Nephron progenitor cell (in vitro differentiated cells): Measurements from ENCODE around the gene RAB23.

Experiments
- DNase-seq: peaks from one replicate; pipeline ENCODE4 v3.0.0; 2021
- H3K27ac Mint-ChIP-seq: 2 replicates; pipeline ENCODE4 v1.8.0; 2021; ENCODE audit warnings: mild to moderate bottlenecking, moderate library complexity, mixed read lengths
- H3K27me3 Mint-ChIP-seq: 2 replicates; pipeline ENCODE4 v1.8.0; 2021; ENCODE audit warnings: mild to moderate bottlenecking, low read depth, mixed read lengths; ENCODE audit not compliant: poor library complexity
- H3K36me3 Mint-ChIP-seq: 2 replicates; pipeline ENCODE4 v1.8.0; 2021; ENCODE audit warnings: low read depth, mixed read lengths
- H3K4me1 Mint-ChIP-seq: 2 replicates; pipeline ENCODE4 v1.8.0; 2021; ENCODE audit warnings: mixed read lengths
- H3K4me3 Mint-ChIP-seq: 2 replicates; pipeline ENCODE4 v1.8.0; 2021; ENCODE audit warnings: mild to moderate bottlenecking, moderate library complexity, mixed read lengths
- H3K9me3 Mint-ChIP-seq: 2 replicates; pipeline ENCODE4 v1.8.0; 2021; ENCODE audit warnings: mild to moderate bottlenecking, moderate library complexity, mixed read lengths
- CTCF ChIP-seq: fragments of 200-600 bp; sonication (generic); IDR thresholded peaks from 2 replicates; pipeline ENCODE4 v1.5.0; 2021; ENCODE audit warnings: antibody characterized with exemption

Gene RAB23

GRCh38 chr6:57174511-57174907, 47.6 kb downstream of the RAB23 start:
- Mint-ChIP-seq H3K4me1 (peaks cover 30% of the 10 kb centered on the region), H3K27me3 (peaks cover 4% of the 10 kb centered on the region), H3K9me3 (no peaks in the 10 kb centered on the region), H3K27ac (no peak overlapping the region), H3K36me3 (peaks cover 21% of the 10 kb centered on the region), H3K4me3 (peak overlapping the region; percentile 89)
- DNase-seq, result no peak
- no peak for TF ChIP-seq CTCF

- Mint-ChIP-seq H3K36me3 (peaks cover 16% of the 10 kb centered on the region), H3K4me3 (peak overlapping the region; percentile 89), H3K27me3 (peaks cover 4% of the 10 kb centered on the region), H3K27ac (no peak overlapping the region), H3K4me1 (peaks cover 30% of the 10 kb centered on the region), H3K9me3 (no peaks in the 10 kb centered on the region)
- TF ChIP-seq CTCF, result no peak
- DNase-seq, result no peak
These were observed 48.1 kb downstream of the RAB23 start for GRCh38 chr6:57173886-57174510.

- H3K27ac Mint-ChIP-seq, result peak overlapping the region; percentile 96
- H3K4me3 Mint-ChIP-seq, result peak overlapping the region; percentile 89
- no peaks in the 10 kb centered on the region for H3K9me3 Mint-ChIP-seq
- H3K36me3 Mint-ChIP-seq, result peaks cover 14% of the 10 kb centered on the region
- peaks cover 4% of the 10 kb centered on the region for H3K27me3 Mint-ChIP-seq
- no peak for TF ChIP-seq CTCF
- peaks cover 30% of the 10 kb centered on the region for H3K4me1 Mint-ChIP-seq
- peak; percentile 16 for DNase-seq
These were observed 48.8 kb downstream of the RAB23 start for GRCh38 chr6:57173056-57173885.

- H3K4me3 Mint-ChIP-seq, result peak within 1 kb of the TSS; percentile 89
- no peaks in the 10 kb centered on the region for H3K9me3 Mint-ChIP-seq
- TF ChIP-seq CTCF, result no peak
- H3K27me3 Mint-ChIP-seq, result peaks cover 4% of the 10 kb centered on the region
- peak; percentile 84 for DNase-seq
- peaks cover 30% of the 10 kb centered on the region for H3K4me1 Mint-ChIP-seq
- peak within 1 kb of the TSS; percentile 96 for H3K27ac Mint-ChIP-seq
- H3K36me3 Mint-ChIP-seq, result peaks cover 11% of the 10 kb centered on the region
These were observed 49.7 kb downstream of the RAB23 start, which contains the start of gene BAG2 for GRCh38 chr6:57172136-57173055. Gene BAG2, plus strand, starts transcription at chr6:57172326. Its CDS starts 372 bp downstream, at chr6:57172698.

- peaks cover 3% of the 10 kb centered on the region for H3K27me3 Mint-ChIP-seq
- H3K4me3 Mint-ChIP-seq, result no peak overlapping the region
- peaks cover 29% of the 10 kb centered on the region for H3K9me3 Mint-ChIP-seq
- peaks cover 71% of the 10 kb centered on the region for H3K36me3 Mint-ChIP-seq
- no peak for DNase-seq
- H3K4me1 Mint-ChIP-seq, result no peaks in the 10 kb centered on the region
- H3K27ac Mint-ChIP-seq, result no peak overlapping the region
- no peak for TF ChIP-seq CTCF
These were observed 57.0 kb downstream of the RAB23 start for GRCh38 chr6:57165080-57165479.
